Breast epithelium (tissue), 4 donors: ENCODE data around the gene CAMK2D. TPM values are rescaled to one million over a fixed set of nuclear protein-coding genes. Genes with fewer than 3 reads are reported as not detected.

Experiments
- DNase-seq, 2 donors: peaks; one replicate each; pipeline ENCODE4 v3.0.0-alpha.2; 2019; ENCODE audit warnings: low spot score in 2 of 2
- H3K27ac ChIP-seq, 2 donors: fragments of 200-600 bp; sonication (generic) in 1 of 2; one replicate each; pipeline ENCODE4 v1.5.1; 2016 to 2019; ENCODE audit warnings: mild to moderate bottlenecking in 1 of 2
- H3K27me3 ChIP-seq, 2 donors: fragments of 200-600 bp; sonication (generic) in 1 of 2; one replicate each; pipeline versions ENCODE4 v1.5.1 to v1.6.0; 2017 to 2019; ENCODE audit warnings: control low read depth in 1 of 2, mild to moderate bottlenecking in 1 of 2
- H3K36me3 ChIP-seq: fragments of 200-600 bp; one replicate; pipeline ENCODE4 v1.5.1; 2019
- H3K4me1 ChIP-seq, 2 donors: fragments of 200-600 bp; sonication (generic); one replicate each; pipeline ENCODE4 v1.5.1; 2016 to 2019; ENCODE audit warnings: control low read depth in 1 of 2
- H3K4me3 ChIP-seq, 3 donors: fragments of 200-600 bp; sonication (generic); 1 replicate in 2 of 3; 2 replicates in 1 of 3; pipeline ENCODE4 v1.5.1; 2016 to 2019; ENCODE audit warnings: mild to moderate bottlenecking in 3 of 3, moderate library complexity in 2 of 3
- H3K9me3 ChIP-seq, 2 donors: fragments of 200-600 bp; sonication (generic) in 1 of 2; one replicate each; pipeline ENCODE4 v1.5.1; 2016 to 2019; ENCODE audit warnings: control low read depth in 1 of 2
- POLR2A ChIP-seq: fragments of 450-650 bp; IDR thresholded peaks from one replicate; pipeline ENCODE4 v1.6.1; 2016; ENCODE audit warnings: antibody characterized with exemption, mild to moderate bottlenecking, moderate library complexity
- POLR2AphosphoS5 ChIP-seq, 3 donors: sonication (generic); formaldehyde crosslinking; IDR thresholded peaks; one replicate each; pipeline ENCODE4 v1.6.1; 2017; ENCODE audit warnings: antibody characterized with exemption in 3 of 3
- intact Hi-C: fragments of 100-400 bp; cut with DNase I; formaldehyde crosslinking; loops from one replicate; pipeline ENCODE4 v1.15.1; 2023; ENCODE audit warnings: low total_unique reads
- total RNA-seq, 3 donors: library from RNA; depleted of rRNA; stranded (reverse); fragments of >200 nt; gene quantifications; one replicate each; pipeline ENCODE4 v1.1.0, GENCODE V29; 2016
- TF ChIP-seq, protein P1 (sequence below), 3 donors: fragments of 450-650 bp; IDR thresholded peaks; one replicate each; pipeline ENCODE4 v1.5.1; 2016 to 2017; ENCODE audit warnings: antibody characterized with exemption in 3 of 3, mild to moderate bottlenecking in 3 of 3, moderate library complexity in 3 of 3

CAMK2D gene
- total RNA-seq, 3 donors from 2014 or later, result 47.7 to 62.1 (median 57.7) TPM

- no peak for DNase-seq
- no peaks in the 10 kb centered on the region for H3K36me3 ChIP-seq
- no peaks in the 10 kb centered on the region for H3K27me3 ChIP-seq
- no peaks in the 10 kb centered on the region for H3K4me1 ChIP-seq
- H3K27ac ChIP-seq, result no peak overlapping the region
- TF ChIP-seq POLR2A (no peak), POLR2AphosphoS5 (IDR thresholded peaks at IDR 0.05) (no peak)
- TF ChIP-seq, protein P1, sequence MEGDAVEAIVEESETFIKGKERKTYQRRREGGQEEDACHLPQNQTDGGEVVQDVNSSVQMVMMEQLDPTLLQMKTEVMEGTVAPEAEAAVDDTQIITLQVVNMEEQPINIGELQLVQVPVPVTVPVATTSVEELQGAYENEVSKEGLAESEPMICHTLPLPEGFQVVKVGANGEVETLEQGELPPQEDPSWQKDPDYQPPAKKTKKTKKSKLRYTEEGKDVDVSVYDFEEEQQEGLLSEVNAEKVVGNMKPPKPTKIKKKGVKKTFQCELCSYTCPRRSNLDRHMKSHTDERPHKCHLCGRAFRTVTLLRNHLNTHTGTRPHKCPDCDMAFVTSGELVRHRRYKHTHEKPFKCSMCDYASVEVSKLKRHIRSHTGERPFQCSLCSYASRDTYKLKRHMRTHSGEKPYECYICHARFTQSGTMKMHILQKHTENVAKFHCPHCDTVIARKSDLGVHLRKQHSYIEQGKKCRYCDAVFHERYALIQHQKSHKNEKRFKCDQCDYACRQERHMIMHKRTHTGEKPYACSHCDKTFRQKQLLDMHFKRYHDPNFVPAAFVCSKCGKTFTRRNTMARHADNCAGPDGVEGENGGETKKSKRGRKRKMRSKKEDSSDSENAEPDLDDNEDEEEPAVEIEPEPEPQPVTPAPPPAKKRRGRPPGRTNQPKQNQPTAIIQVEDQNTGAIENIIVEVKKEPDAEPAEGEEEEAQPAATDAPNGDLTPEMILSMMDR (IDR thresholded peaks at IDR 0.05), result no peak
- intact Hi-C loops, result no loop called here
- H3K4me3 ChIP-seq, result no peak overlapping the region
- H3K9me3 ChIP-seq, result no peaks in the 10 kb centered on the region
These were observed 237.4 kb downstream of the CAMK2D start for GRCh38 chr4:113524096-113524495.

GRCh38 chr4:113522433-113522832 lies 239.1 kb downstream of the CAMK2D start:
- TF ChIP-seq POLR2AphosphoS5 (IDR thresholded peaks at IDR 0.05), result no peak
- no peak overlapping the region for H3K27ac ChIP-seq

GRCh38 chr4:113513382-113513781 lies 248.2 kb downstream of the CAMK2D start:
- Histone ChIP-seq H3K36me3 (no peaks in the 10 kb centered on the region), H3K4me3 (no peak overlapping the region), H3K27me3 (no peaks in the 10 kb centered on the region), H3K27ac (no peak overlapping the region), H3K4me1 (no peaks in the 10 kb centered on the region), H3K9me3 (no peaks in the 10 kb centered on the region)
- DNase-seq, result no peak
- TF ChIP-seq POLR2AphosphoS5 (IDR thresholded peaks at IDR 0.05) (no peak), POLR2A (no peak)
- TF ChIP-seq, protein P1 (IDR thresholded peaks at IDR 0.05), result no peak
- intact Hi-C loops, result no loop called here

More at GRCh38 chr4:113522433-113522832, 239.1 kb downstream of the CAMK2D start:
- H3K4me1 ChIP-seq, result no peaks in the 10 kb centered on the region
- no peaks in the 10 kb centered on the region for H3K36me3 ChIP-seq
- intact Hi-C loops, result no loop called here
- no peak overlapping the region for H3K4me3 ChIP-seq
- DNase-seq, result no peak
- no peaks in the 10 kb centered on the region for H3K27me3 ChIP-seq
- no peaks in the 10 kb centered on the region for H3K9me3 ChIP-seq

DNA sequence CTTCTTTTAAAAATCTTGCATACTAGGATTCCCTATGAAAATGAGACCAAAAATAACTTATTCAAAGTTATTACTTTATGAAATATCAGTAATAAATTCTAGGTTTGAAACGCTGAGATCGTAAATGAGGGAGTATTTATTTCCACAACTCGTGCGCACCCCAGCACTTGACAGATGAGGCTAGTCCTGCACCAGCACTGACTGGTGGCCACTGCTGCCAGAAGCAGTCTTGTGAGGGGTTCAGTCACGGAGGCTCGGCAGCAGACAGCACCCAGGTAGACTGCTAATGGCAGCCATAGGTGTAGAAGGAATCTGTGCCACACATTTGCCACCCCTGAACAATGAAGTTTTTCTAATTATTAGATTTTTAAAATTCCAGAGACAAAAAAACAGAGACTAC lies 248.7 kb downstream of the CAMK2D start:
- Histone ChIP-seq H3K27me3 (no peaks in the 10 kb centered on the region), H3K36me3 (peaks cover 2% of the 10 kb centered on the region), H3K27ac (no peak overlapping the region), H3K9me3 (no peaks in the 10 kb centered on the region), H3K4me3 (no peak overlapping the region), H3K4me1 (no peaks in the 10 kb centered on the region)
- DNase-seq, result no peak
- intact Hi-C loops, result no loop called here
- TF ChIP-seq, protein P1 (IDR thresholded peaks at IDR 0.05), result no peak
- no peak for TF ChIP-seq POLR2A
- no peak for TF ChIP-seq POLR2AphosphoS5 (IDR thresholded peaks at IDR 0.05)

DNA sequence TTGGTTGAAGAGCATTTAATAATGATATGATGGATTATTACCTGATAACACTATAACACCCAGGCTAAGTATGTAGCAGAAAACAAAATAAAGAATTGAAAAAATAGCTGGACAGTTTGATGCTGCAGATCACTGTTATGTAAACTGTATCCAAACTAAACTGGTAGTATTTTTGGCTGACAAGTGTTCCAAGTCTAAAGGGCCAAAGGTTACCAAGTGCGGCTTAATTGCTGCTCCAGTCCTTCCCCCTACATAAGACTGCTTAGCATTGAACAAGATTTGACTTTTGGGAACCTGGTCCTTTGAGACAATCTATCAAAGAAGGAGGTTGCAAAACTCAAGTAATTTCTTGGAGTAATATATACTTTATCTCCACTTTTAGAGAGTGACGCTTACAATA lies 249.6 kb downstream of the CAMK2D start:
- Histone ChIP-seq H3K9me3 (no peaks in the 10 kb centered on the region), H3K4me3 (no peak overlapping the region), H3K36me3 (peaks cover 4% of the 10 kb centered on the region), H3K27ac (no peak overlapping the region), H3K4me1 (no peaks in the 10 kb centered on the region), H3K27me3 (no peaks in the 10 kb centered on the region)
- intact Hi-C loops, result no loop called here
- DNase-seq, result no peak
- TF ChIP-seq POLR2A (no peak), POLR2AphosphoS5 (IDR thresholded peaks at IDR 0.05) (no peak)
- TF ChIP-seq, protein P1 (IDR thresholded peaks at IDR 0.05), result no peak

GRCh38 chr4:113509851-113510250 lies 251.7 kb downstream of the CAMK2D start:
- TF ChIP-seq, protein P1 (IDR thresholded peaks at IDR 0.05), result no peak
- no peak for TF ChIP-seq POLR2AphosphoS5 (IDR thresholded peaks at IDR 0.05)
- TF ChIP-seq POLR2A, result no peak
- Histone ChIP-seq H3K27ac (no peak overlapping the region), H3K9me3 (no peaks in the 10 kb centered on the region), H3K27me3 (no peaks in the 10 kb centered on the region), H3K36me3 (peaks cover 4% of the 10 kb centered on the region), H3K4me3 (no peak overlapping the region), H3K4me1 (no peaks in the 10 kb centered on the region)
- no peak for DNase-seq
- intact Hi-C loops, result no loop called here
